ENCODE results near the gene CSK.

CSK gene

DNA sequence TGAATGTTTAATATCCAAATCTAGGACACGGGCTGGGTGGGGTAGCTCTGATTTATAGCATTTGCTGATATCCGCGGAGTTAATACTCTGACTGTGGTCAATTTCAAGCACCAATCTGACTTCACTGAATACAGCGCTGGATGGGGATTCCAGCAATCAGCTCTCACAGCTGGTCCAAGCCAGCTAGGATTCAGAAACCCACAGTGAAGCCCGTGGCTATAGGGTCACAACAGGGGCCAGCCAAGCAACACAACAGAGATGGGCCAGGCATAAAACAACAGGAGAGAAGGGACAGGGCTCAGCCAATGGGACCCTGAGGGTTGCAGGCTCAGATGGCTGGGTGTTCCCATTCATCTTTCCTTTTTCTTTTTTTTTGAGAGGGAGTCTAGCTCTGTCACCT, 25.4 kb downstream of the CSK start:
- TF ChIP-seq ZFX (IDR thresholded peaks at IDR 0.05) = no peak
- no peak for TF ChIP-seq CTCF (conservative IDR thresholded peaks at IDR 0.05)
- peak overlapping the region; percentile 51 for H3K27ac ChIP-seq

GRCh38 chr15:74808078-74808839, 26.4 kb downstream of the CSK start:
- no peak for TF ChIP-seq ZFX (IDR thresholded peaks at IDR 0.05)
- no peak for TF ChIP-seq CTCF (conservative IDR thresholded peaks at IDR 0.05)
- peak overlapping the region; percentile 51 for H3K27ac ChIP-seq

DNA sequence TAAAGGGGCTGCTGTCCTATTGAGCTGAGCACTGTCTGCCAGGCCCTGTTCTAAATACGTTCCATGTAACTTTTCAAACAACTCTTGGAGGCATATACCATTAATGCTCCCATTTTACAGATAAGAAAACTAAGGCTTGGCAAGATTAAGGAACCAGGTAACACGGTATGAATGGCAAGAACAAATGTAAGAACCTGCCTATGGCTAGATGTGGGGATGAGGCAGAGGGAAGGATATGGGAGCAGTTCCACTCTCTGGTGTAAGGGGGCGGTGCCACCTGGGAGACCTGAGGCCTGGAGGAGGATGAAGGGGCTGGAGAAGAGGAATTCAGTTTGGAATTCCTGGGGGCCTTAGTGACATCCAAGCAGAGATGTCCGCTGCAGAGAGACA, 27.0 kb downstream of the CSK start:
- H3K27ac ChIP-seq = peak overlapping the region; percentile 51
- no peak for TF ChIP-seq ZFX (IDR thresholded peaks at IDR 0.05)
- no peak for TF ChIP-seq CTCF (conservative IDR thresholded peaks at IDR 0.05)

GRCh38 chr15:74809242-74809641, 27.4 kb downstream of the CSK start:
- TF ChIP-seq CTCF (conservative IDR thresholded peaks at IDR 0.05) (no peak), ZFX (IDR thresholded peaks at IDR 0.05) (no peak)
- peak overlapping the region; percentile 51 for H3K27ac ChIP-seq

DNA sequence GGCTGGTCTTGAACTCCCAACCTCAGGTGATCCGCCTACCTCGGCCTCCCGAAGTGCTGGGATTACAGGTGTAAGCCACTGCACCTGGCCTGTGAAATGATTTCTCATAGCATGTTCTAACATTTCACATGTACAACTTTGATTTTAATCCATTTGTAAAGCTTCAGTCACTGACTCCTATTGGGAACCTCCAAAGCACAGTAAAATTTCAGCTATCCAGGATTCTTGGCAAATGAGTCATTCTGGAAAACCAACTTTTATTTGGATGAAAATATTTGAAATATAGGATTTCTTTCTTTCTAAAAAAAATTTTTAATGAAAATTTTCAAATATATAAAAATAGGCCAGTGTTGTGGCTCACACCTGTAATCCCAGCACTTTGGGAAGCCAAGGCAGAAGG, 28.1 kb downstream of the CSK start:
- TF ChIP-seq CTCF (conservative IDR thresholded peaks at IDR 0.05) = no peak
- TF ChIP-seq ZFX (IDR thresholded peaks at IDR 0.05) = no peak
- H3K27ac ChIP-seq = no peak overlapping the region

- H3K27ac ChIP-seq = peak within 1 kb of the TSS; percentile 81
- TF ChIP-seq ZFX (IDR thresholded peaks at IDR 0.05) (no peak), CTCF (conservative IDR thresholded peaks at IDR 0.05) (no peak)
Observed at GRCh38 chr15:74812533-74812932, 30.7 kb downstream of the CSK start, which contains the start of gene LMAN1L. Gene LMAN1L (plus strand): TSS chr15:74812835. CDS start chr15:74812855, 20 bp downstream.

DNA sequence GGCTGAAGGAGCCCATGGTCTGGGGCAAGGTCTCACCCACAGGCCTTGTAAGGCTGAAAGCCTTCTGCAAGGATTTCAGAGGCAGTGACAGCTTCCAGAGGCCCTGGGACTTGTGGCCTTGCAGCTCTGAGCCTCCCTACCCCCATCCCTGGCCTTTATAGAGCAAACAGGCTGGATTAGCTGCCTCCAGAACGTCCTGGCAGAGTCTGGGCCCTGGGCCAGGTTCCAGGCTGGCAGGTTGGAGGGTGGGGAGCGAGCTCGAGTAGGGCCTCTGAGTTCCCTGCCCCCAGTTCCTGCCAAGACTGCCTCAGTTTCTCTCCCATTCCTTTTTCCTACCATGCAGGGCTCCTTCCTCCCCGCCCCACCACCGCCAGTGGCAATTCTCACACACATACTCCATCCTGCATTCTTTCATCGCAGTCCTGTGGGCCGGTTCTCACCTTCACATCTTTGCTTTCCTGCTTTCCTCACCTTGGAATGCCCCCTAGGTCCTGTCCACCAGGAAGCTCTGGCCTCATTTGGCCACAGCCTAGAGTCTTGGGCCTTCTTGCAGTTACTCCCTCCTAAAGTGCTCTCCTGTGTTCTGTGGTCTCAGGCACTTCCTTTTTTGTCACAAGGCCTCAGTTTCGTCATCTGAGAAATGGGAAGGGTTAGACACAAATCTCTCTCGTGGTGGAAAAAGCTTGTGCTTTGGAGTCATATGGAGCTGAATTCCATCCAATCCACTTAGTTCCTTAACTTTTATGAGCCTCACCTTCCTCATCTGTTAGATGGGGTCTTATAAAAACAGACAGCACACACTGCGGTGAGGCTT, 33.4 kb downstream of the CSK start:
- H3K27ac ChIP-seq = peak overlapping the region; percentile 81
- no peak for TF ChIP-seq CTCF (conservative IDR thresholded peaks at IDR 0.05)
- peak; percentile 45; the same call in 1 of the 2 replicates for TF ChIP-seq ZFX (IDR thresholded peaks at IDR 0.05)
